ENCODE measurements around the gene DLG1. TPM values are rescaled to one million over a fixed set of nuclear protein-coding genes. Genes with fewer than 3 reads are reported as not detected.

Gene DLG1
- polyA plus RNA-seq, 1 experiment: 58.9 TPM

DNA sequence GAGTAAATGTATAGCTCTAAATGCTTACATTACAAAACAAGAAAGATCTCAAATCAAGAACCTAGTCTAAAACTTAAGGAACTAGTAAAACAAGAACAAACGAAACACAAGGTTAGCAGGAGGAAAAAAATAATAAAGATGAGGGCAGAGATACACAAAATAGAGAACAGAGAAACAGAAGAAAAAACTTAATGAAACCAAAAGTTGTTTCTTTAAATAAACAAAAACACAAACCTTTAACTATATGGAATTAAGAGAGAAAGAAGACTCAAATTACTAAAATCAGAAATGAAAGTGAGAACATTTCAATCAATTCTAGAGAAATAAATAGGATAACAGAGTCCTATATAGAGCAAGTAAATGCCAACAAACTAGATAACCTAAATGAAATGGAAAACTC is 59.6 kb downstream of the DLG1 start:
- no peak for DNase-seq (ENCODE audit: low read depth, low spot score)
- no peak overlapping the region for H3K27ac ChIP-seq (ENCODE audit: low read depth, low read length)
- TF ChIP-seq, protein P1, sequence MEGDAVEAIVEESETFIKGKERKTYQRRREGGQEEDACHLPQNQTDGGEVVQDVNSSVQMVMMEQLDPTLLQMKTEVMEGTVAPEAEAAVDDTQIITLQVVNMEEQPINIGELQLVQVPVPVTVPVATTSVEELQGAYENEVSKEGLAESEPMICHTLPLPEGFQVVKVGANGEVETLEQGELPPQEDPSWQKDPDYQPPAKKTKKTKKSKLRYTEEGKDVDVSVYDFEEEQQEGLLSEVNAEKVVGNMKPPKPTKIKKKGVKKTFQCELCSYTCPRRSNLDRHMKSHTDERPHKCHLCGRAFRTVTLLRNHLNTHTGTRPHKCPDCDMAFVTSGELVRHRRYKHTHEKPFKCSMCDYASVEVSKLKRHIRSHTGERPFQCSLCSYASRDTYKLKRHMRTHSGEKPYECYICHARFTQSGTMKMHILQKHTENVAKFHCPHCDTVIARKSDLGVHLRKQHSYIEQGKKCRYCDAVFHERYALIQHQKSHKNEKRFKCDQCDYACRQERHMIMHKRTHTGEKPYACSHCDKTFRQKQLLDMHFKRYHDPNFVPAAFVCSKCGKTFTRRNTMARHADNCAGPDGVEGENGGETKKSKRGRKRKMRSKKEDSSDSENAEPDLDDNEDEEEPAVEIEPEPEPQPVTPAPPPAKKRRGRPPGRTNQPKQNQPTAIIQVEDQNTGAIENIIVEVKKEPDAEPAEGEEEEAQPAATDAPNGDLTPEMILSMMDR (IDR thresholded peaks at IDR 0.05; ENCODE audit: low read depth, low read length): no peak
- no peaks in the 10 kb centered on the region for H3K27me3 ChIP-seq (ENCODE audit: control insufficient read depth, insufficient read depth, low read length)
- H3K9me3 ChIP-seq (ENCODE audit: control insufficient read depth, insufficient read depth, low read length): peaks cover 9% of the 10 kb centered on the region; the same call in 1 of the 2 replicates
- POLR2A ChIA-PET: no interaction called here
- CTCF ChIA-PET: interaction anchor here (1.2 to 2.8 kb wide), 2 partner anchors 17 kb away, joined by 3 to 18 read pairs; no protein-coding TSS in a partner anchor
- H3K4me3 ChIP-seq (ENCODE audit: low read depth, low read length): no peak overlapping the region

DNA sequence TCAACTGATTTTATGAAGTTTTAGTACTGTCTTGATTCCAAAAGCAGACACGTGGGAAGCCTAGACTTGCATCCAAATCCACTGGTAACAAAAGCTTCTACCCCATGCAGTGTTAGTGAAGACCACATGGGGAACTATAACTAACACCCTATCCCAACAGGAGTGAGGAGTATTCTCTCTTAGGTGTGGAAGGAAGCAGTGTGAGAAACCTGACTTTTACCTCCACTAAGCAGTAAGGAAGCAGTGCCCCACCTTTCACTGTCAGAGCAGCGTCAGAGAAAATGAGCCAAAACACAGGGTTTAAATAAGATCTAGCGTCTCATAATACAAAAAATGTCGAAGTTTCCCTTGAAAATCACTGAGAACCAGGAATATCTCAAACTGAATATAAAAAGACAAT is 60.5 kb downstream of the DLG1 start:
- TF ChIP-seq, protein P1 (IDR thresholded peaks at IDR 0.05; ENCODE audit: low read depth, low read length): no peak
- Histone ChIP-seq H3K27ac (ENCODE audit: low read depth, low read length) (no peak overlapping the region), H3K27me3 (ENCODE audit: control insufficient read depth, insufficient read depth, low read length) (no peaks in the 10 kb centered on the region), H3K9me3 (ENCODE audit: control insufficient read depth, insufficient read depth, low read length) (peaks cover 3% of the 10 kb centered on the region; the same call in 1 of the 2 replicates), H3K4me3 (ENCODE audit: low read depth, low read length) (no peak overlapping the region)
- ChIA-PET CTCF (interaction anchor here (2.8 kb wide), 1 partner anchor 18 kb away, joined by 18 read pairs; no protein-coding TSS in a partner anchor), POLR2A (no interaction called here)
- no peak for DNase-seq (ENCODE audit: low read depth, low spot score)

DNA sequence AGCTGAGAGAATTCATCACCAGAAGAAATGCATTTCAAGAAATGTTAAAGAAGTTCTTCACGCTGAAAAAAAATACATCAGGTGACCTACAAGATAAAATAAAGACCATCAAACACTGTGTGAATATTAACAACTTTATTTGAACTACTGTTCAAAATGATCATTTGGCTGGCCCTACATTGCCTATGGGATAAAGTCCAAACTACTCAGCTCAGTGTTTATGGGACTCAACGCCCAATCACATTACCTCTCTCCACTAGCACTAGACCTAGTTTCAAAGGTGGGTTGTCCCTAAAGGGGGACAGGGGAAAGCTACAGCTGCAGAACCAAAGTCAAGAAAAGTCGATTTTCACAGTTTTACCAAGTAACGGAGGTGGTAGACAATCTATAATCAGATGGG is 62.0 kb downstream of the DLG1 start:
- H3K27me3 ChIP-seq (ENCODE audit: control insufficient read depth, insufficient read depth, low read length): no peaks in the 10 kb centered on the region
- TF ChIP-seq, protein P1 (IDR thresholded peaks at IDR 0.05; ENCODE audit: low read depth, low read length): no peak
- H3K9me3 ChIP-seq (ENCODE audit: control insufficient read depth, insufficient read depth, low read length): no peaks in the 10 kb centered on the region
- ChIA-PET POLR2A (no interaction called here), CTCF (interaction anchor here (1.0 to 2.8 kb wide), 4 partner anchors 12 to 273 kb away, joined by 3 to 18 read pairs (median 4); no protein-coding TSS in a partner anchor)
- H3K4me3 ChIP-seq (ENCODE audit: low read depth, low read length): no peak overlapping the region
- H3K27ac ChIP-seq (ENCODE audit: low read depth, low read length): no peak overlapping the region
- DNase-seq (ENCODE audit: low read depth, low spot score): no peak

DNA sequence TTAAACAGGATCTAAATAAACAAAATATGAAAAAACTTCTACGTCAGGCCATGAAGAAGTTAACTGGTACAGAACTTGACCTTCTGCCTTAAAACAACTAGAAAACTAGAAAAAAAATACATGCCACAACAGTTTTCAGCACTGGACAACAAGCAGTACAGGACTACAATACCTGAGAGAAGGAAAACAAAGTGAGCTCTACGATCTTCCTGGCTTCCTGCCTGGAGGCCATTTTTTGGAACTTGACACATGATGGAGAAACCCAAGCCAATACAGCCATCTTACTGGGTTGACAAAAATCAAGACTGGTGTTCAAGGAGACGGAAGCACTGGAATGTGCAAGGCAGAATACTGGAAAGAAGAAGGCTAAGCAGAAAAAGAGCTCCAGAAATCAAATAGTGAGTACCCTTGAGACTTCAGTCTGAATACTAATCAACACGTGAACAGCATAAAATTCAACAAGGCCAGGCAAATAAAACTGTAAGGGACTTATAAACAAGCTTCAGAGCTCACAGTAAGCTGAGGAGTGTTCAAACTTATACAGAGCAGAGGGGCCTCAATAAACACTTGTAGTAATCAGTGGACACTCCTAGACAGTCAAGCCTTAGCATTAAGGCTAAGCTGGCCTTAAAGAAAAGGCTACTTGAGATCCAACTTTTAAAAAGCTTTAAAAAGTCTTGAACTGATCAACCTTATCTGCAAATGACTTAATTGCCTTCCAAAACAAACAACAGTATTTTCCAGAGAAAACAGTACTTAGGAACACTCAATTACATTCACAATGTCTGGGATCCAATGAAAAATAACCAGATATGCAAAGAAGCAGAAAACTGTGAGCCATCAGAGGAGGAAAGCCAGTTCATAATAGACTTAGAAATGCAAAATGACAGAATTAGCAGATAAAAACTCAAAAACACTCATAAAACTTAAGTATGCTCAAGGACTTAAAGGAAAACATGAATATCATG is 63.2 kb downstream of the DLG1 start:
- ChIA-PET POLR2A (no interaction called here), CTCF (interaction anchor here (1.0 to 2.3 kb wide), 5 partner anchors 11 to 48 kb away, joined by 3 to 12 read pairs (median 3); no protein-coding TSS in a partner anchor)
- Histone ChIP-seq H3K27ac (ENCODE audit: low read depth, low read length) (no peak overlapping the region), H3K9me3 (ENCODE audit: control insufficient read depth, insufficient read depth, low read length) (no peaks in the 10 kb centered on the region), H3K27me3 (ENCODE audit: control insufficient read depth, insufficient read depth, low read length) (no peaks in the 10 kb centered on the region), H3K4me3 (ENCODE audit: low read depth, low read length) (no peak overlapping the region)
- TF ChIP-seq, protein P1 (IDR thresholded peaks at IDR 0.05; ENCODE audit: low read depth, low read length): no peak
- no peak for DNase-seq (ENCODE audit: low read depth, low spot score)

DNA sequence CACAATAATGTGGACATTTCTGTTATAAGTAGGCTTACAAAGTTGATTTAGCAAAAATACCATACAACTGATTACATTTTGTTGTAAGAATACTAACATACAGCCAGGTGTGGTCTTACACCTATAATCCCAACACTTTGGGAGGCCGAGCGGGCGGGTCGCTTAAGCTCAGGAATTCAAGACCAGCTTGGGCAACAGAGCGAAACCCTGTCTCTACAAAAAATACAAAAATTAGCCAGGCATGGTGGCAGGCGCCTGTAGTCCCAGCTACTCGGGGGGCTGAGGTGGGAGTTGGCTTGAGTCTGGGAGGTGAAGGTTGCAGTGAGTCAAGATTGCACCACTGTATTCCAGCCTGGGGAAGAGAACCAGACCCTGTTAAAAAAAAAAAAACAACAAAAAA is 67.1 kb downstream of the DLG1 start:
- H3K9me3 ChIP-seq (ENCODE audit: control insufficient read depth, insufficient read depth, low read length): no peaks in the 10 kb centered on the region
- H3K4me3 ChIP-seq (ENCODE audit: low read depth, low read length): no peak overlapping the region
- H3K27me3 ChIP-seq (ENCODE audit: control insufficient read depth, insufficient read depth, low read length): no peaks in the 10 kb centered on the region
- DNase-seq (ENCODE audit: low read depth, low spot score): no peak
- TF ChIP-seq, protein P1 (IDR thresholded peaks at IDR 0.05; ENCODE audit: low read depth, low read length): no peak
- CTCF ChIA-PET: interaction anchor here (1.5 kb wide), 1 partner anchor 26 kb away, joined by 3 read pairs; no protein-coding TSS in a partner anchor
- POLR2A ChIA-PET: no interaction called here
- no peak overlapping the region for H3K27ac ChIP-seq (ENCODE audit: low read depth, low read length)

All from AG04450 (cell line).